ENCODE results near the gene ISG20L2.

The ISG20L2 gene

DNA sequence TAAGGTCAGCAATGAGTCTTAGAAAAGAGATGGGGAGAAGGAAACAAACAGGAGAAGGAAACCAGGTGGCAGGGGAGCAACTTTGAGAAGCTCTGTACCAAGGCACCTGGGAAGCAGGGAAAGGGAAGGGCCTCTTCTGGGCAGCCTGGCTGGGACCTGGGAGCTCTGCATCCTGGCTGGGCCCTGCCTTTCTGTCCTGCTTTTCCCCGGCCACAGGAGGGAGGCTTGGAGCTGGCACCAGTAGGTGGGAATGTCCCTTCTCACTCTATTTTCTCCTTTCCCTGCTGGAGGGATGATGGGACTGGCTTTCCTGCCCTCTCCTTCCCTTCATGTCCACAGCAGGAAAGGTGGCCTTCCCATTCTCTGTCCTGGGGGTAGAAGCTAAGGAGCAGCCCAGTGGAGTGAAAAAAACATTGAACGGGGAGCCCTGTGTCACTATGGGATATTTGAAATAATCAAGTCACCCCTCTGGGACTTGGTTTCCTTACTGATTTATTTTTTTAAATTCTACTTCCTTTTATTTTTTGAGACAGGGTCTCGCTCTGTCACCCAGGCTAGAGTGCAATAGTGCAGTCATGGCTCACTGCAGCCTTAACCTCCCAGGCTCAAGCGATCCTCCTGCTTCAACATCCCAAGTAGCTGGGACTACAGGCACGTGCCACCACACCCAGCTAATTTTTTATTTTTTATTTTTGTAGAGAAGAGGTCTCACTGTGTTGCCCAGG is 46.2 kb downstream of the ISG20L2 start:
- DNase-seq = no peak

DNA sequence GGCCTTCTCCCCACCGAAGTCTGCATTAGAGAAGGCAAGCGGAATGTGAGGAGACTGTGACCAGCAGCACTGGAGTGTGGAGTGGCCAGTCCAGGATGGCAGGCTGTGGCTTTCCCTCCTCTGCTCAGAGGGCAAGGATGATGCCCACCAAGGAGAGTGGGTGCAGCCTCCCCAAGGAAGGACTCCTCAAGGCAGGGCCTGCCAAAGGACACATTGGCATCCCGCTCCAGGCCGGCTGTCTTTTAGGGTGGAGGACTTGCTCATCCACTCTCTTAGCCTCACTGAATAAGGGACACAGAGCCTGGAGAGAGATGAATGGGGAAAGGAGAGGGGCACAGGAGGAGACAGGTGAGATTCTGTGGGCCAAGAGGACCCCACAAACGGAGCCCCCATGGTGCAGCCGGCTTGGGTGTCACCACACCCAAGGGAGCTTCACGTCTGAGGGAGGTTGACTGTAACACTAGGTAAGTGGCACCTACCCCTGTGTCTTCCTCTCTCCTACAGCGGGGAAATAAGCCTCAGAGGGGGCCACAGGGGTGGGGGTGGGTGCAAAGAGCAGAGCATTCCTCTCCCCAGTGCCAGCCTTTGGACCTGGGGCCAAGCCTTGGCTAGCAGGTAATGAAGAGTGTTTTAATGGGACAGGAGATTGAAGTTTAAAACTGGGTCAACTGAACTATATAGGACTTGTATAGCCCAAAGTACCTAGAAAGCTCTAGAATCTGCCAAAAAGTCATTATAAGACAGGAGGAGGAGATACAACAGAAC is 47.2 kb downstream of the ISG20L2 start:
- no peak for DNase-seq

DNA sequence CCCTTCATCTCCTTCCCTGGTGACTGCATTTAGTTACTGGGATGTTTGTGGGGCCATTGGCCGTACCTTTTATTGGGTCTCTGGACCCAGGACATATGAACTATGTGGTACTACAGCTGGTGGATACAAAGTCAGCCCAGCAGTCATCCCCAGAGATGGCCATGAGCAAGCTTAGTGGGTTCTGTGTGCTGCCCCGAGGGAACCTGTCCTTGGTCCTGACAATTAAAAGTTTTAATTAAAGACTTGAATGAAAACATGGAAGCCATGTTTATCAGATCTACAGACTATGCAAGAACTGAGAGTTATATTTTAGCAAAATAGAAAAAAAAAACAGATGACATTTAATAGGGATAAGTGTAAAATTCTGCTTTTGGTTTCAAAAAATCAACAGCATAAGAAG is 48.5 kb downstream of the ISG20L2 start:
- DNase-seq = no peak

DNA sequence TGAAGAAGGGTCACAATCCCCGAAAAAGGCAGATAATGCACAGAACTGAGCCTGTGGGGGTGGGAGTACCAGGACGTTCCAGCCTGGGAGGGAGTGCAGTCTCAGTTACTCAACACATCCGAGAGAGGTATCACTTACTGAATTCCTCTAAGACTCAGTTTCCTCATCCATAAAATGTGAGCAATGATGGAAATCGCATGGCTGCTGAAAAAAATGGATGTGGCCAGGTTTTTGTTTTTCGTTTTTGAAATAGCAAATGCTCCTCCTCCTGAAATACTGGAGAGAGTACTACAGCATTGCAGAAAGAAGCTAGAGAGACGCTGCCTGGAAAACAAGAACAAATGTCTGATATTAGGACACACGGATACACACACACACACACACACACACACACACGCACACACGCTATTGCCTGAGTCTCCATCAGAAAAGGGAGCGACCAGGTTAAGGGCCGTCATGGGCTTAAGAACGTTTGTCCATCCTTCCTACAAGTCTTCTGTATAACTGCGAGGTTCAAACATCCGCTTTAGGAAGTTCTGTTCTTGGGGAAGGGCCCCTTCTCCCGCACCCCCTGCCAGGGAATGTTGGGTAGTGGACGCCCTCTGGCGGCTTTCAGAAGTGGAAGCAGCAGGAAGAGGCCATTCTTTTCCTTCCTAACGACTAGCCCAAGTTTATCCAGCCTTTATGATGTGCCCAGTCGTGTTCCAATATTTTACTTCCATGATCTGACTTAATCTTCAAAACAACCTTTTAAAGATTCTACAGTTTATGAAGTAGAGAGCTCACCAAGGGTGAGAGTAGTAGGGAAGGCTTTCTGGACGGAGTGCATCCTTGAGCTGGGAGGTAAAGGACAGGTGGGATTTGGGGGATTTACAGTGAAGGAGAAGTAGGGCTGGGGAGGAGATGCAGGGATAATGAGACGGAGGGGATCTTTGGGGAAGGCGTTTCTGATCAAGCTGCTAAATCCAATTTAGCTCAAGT is 50.7 kb downstream of the ISG20L2 start:
- no peak for DNase-seq

DNA sequence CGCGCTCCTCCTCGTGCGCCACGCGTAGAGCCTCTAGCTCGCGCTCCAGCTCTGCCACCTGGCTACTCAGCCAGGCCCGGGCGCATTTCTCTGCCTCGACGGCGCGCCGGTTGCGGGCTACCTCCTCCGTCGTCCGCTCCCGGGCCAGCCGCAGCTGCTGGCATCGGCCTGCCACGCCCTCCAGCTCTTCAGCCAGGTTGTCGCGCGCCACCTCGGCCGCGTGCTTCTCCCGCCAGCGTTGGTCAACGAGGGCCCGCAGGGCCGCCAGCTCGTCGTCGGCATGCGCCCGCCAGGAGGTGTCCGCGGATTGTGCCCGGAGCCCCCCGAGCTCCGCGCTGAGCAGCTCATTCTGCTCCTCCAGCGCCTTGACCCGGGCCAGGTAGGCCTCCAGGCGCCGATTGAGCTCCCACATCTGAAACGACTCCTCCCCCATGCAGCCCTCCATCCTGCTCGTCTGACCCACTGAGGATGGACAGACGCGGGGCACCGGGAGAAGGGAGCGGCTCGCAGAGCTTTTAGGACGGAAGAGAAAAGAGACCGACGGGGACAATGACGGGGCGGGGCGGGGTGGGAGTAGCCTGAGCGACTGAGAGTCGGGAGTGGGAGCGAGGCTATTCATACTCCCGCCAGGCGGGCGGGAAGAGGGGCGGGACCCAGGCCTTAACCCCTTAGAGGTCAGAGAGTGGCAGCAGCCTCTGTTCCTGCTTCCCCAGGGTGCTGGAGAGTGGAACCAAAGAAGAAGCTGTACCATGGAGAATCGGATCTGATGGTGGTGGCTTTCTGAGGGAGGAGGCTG is 51.5 kb downstream of the ISG20L2 start, which contains the start of gene NES:
Gene NES (minus strand): TSS at position 588 of the 796 bp plus-strand sequence. CDS start 143 bp downstream, at position 445.
- DNase-seq = no peak

DNA sequence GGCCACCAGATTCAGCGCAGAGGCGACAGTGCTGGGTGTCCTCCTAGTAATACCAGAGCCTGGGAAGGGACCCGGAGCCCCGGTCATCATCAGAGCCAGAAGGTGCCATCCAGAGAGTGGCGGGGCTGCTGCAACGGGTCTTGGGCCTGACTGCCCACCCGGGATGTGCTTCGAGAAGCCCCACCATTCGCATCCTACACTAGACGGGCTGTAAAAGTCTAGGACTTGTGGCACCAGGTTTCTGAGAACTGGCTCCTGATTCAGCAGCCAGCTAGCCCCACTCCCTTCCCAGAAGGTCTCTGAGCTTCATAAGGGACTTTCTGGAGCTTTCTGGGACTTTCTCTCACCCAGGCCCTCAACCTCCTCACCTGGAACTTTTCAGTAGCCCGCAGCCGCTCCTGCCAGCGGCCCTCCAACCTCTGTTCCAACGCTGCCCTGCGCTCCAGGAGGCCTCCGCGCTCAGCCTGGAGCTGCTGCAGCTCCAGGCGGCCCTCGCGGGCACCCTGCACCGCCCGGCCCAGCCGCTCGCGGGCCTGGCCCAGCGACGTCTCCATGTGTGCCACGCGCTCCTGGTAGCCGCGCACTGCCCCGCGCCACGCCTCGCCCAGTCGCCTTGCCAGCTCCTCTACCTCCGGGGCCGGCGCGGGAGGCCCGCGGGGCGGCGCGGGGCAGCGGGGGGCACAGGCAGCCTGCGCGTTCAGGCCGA is 52.3 kb downstream of the ISG20L2 start:
- DNase-seq = no peak

DNA sequence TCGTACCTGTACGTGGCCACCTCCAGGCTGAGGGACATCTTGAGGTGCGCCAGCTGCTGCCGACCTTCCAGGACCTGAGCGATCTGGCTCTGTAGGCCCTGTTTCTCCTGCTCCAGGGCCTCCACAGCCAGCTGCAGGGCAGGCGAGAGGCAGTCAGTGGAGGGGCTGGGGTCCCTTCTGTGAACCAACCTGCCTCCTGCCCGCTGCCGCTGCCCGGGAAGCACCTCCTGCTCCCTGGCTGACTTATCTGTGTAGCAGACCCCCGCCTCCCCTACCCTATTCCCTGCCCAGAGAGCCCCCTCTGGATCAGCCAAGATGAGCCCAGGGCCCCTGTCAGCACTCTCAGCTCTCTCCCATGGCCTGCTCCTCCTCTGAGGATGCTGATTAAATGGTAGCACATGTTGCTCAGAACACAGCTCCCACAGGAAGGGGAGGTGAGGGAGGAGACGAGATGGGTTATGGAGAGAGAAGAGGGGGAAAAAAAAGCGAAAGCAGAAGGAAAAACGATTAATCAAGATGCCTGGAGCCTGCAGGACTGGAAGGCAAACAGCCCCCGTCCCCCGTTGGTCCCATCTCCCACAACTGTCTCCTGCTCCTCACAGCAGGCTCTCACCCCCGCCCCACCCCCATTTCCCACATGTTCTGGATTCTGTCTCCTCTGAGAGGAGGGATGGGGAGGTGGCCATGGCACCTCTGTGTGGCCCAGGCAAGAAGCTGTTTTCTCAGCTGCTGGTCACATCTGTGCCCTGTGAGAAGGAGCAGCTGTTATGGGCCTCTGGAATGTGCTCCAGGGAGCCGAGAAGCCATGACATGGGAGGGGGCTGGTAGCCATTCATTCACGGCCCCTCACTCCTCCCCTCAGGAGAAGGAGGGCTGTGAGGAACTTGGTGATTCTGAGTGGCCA is 53.1 kb downstream of the ISG20L2 start:
- DNase-seq = no peak

DNA sequence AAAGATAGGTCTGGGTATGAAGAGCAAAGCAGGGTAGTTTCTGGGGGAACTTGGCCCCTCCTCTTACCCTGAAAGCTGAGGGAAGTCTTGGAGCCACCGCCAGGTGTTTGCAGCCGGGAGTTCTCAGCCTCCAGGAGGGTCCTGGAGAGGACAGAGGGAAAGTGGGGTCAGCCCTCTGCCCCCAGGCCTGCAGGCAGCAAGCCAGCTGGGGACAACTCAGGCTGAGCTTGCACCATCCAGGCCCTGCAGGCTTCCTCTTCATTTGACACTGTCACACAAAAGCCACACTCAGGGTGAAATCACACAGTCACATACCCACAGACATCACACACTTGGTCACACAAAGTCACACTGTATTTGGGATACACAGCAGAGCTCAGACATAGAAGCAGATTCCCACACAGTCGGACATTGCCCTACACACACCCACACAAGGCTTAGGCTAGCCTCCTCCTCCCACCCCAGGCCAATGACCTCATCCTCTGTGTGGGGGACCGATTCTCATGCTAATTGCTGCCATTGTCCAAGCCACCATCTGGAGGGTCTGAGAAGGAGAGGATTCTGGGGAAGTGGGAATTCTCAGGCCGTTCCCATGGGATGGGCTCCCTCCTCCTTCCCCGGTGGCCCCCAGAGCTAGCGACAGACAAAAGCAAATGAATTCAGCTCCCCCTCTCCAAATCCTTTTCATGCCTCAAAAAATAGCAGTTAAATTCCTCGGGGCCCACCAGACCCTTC is 55.0 kb downstream of the ISG20L2 start:
- DNase-seq = no peak
